MV-4-11 (cell line): ENCODE measurements around the gene OR56B4.
A peak's percentile ranks its signal among the peaks of the same experiment; 100 is the strongest.

Source experiments
- DNase-seq: peaks from one replicate; lab custom pipeline; 2025; lab: John Stamatoyannopoulos, UW

Gene OR56B4

DNA sequence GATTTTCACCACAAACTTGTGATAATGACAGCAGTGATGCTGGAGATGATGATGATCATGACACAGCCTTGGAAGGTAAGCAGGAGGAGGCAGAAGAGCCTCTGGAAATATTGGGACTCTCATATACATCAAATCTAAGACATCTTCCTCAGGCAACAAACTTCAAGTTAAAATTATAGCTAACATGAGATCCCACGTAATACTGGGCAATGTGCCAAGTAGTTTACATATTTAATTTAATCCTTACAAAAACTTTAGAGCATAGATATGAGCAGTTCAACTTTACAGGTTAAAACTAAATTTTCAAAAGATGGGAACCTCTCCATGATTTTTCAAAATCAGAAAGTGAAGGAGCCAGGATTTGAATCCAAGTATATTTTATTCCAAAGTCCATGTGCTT, 43.6 kb downstream of the OR56B4 start:
- no peak for DNase-seq

- DNase-seq: no peak
Observed at GRCh38 chr11:6152126-6152525, 44.6 kb downstream of the OR56B4 start.

DNA sequence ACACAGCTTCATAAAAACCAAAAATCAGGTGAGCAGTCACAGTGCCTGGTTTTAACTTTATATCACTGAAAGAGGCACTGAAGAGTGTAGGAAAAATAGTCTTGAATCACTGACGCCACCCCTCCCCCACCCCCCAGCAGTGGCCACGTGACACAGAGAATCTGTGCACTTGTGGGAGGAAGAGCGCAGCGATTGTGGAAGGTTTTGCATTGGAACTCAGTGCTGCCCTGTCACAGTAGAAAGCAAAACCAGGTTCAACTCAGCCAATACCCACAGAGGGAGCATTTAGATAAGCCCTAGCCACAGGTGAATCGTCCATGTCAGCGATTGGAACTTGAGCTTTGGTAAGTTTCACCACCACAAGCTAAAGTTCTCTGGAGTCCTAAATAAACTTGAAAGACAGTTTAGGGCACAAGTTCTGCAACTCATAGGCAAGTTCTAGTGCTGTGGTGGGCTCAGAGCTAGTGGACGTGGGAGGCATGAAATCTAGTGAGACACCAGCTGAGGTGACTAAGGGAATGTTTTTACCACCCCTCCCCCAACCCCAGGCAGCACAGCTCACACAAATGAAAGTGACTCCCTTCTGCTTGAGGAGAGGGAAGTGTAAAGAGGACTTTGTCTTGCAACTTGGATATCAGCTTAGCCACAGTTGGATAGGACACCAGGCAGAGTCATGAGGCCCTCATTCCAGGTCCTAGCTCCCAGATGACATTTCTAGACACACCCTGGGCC, 49.3 kb downstream of the OR56B4 start:
- peak; percentile 60 for DNase-seq
